GM20000 (cell line): Measurements from ENCODE around the gene EXD3.
"Not testable (repeated sequence)": the region's sequence is repeated elsewhere in the genome, so short reads cannot be mapped to it uniquely, and the experiment has no call there.

Source experiments
- DNase-seq: peaks from one replicate; pipeline ENCODE4 v3.0.0; 2012; ENCODE audit warnings: low spot score
- CTCF ChIP-seq: IDR thresholded peaks from 2 replicates; pipeline ENCODE4 v1.5.1; 2012; ENCODE audit warnings: mild to moderate bottlenecking, control low read depth; ENCODE audit errors: extremely low read depth, missing control alignments

EXD3 gene

GRCh38 chr9:137422604-137423513, at the start of gene EXD3, which contains the start of gene NOXA1:
Gene EXD3 (minus strand): TSS chr9:137423162. CDS start chr9:137395357, 27,805 bp downstream.
Gene NOXA1 (plus strand): TSS chr9:137423393. CDS start chr9:137423530, 137 bp downstream.
- DNase-seq: peak; percentile 100
- peak; percentile 43 for TF ChIP-seq CTCF

- no peak for DNase-seq
- no peak for TF ChIP-seq CTCF
These were observed 47.8 kb upstream of the EXD3 start for GRCh38 chr9:137470785-137471184.

GRCh38 chr9:137467896-137468295, 44.9 kb upstream of the EXD3 start:
- no peak for TF ChIP-seq CTCF
- no peak for DNase-seq

GRCh38 chr9:137467161-137467581, 44.2 kb upstream of the EXD3 start:
- no peak for DNase-seq
- no peak for TF ChIP-seq CTCF

- DNase-seq: not testable (repeated sequence)
These were observed 43.6 kb upstream of the EXD3 start for GRCh38 chr9:137466389-137467085.

- TF ChIP-seq CTCF: no peak
- no peak for DNase-seq
These were observed 42.9 kb upstream of the EXD3 start for GRCh38 chr9:137465720-137466388.

- DNase-seq: no peak
- no peak for TF ChIP-seq CTCF
These were observed 42.2 kb upstream of the EXD3 start for GRCh38 chr9:137465000-137465719.
